HEK293 (cell line): ENCODE measurements around the gene RASGEF1B.

Source experiments
- BCL11A ChIP-seq: fragments of 450-650 bp; formaldehyde crosslinking; IDR thresholded peaks from 2 replicates; pipeline ENCODE4 v1.5.1; 2016; ENCODE audit warnings: low read depth, missing biosample characterization, missing genetic modification characterization
- CTCF ChIP-seq: fragments of 450-650 bp; formaldehyde crosslinking; IDR thresholded peaks from 2 replicates; pipeline ENCODE4 v1.5.1; 2016; ENCODE audit warnings: missing biosample characterization, missing genetic modification characterization
- PRDM1 ChIP-seq: fragments of 450-650 bp; formaldehyde crosslinking; IDR thresholded peaks from 2 replicates; pipeline ENCODE4; 2016; ENCODE audit warnings: missing biosample characterization, missing genetic modification characterization
- SCRT1 ChIP-seq: fragments of 450-650 bp; formaldehyde crosslinking; IDR thresholded peaks from 2 replicates; pipeline ENCODE4 v1.5.1; 2016; ENCODE audit warnings: missing biosample characterization, missing genetic modification characterization, borderline replicate concordance
- ZBTB20 ChIP-seq: fragments of 450-650 bp; formaldehyde crosslinking; IDR thresholded peaks from 2 replicates; pipeline ENCODE4 v1.5.1; 2016; ENCODE audit warnings: missing biosample characterization, missing genetic modification characterization
- ZNF426 ChIP-seq: fragments of 450-650 bp; formaldehyde crosslinking; IDR thresholded peaks from 2 replicates; pipeline ENCODE4 v1.5.1; 2017; ENCODE audit warnings: missing biosample characterization, missing genetic modification characterization, mild to moderate bottlenecking, inconsistent platforms, moderate library complexity
- ZNF677 ChIP-seq: fragments of 450-650 bp; IDR thresholded peaks from 2 replicates; pipeline ENCODE4 v1.5.0; 2018; ENCODE audit warnings: missing biosample characterization, mild to moderate bottlenecking, missing genetic modification characterization, moderate library complexity
- ZNF777 ChIP-seq: fragments of 450-650 bp; formaldehyde crosslinking; IDR thresholded peaks from 2 replicates; pipeline ENCODE4 v1.5.1; 2017; ENCODE audit warnings: missing biosample characterization, missing genetic modification characterization, borderline replicate concordance

GRCh38 chr4:81507530-81507929, 35.8 kb upstream of the RASGEF1B start:
- TF ChIP-seq ZBTB20 (no peak), CTCF (tag by site-specific recombination) (no peak), ZNF677 (tag by site-specific recombination) (no peak), ZNF426 (no peak), ZNF777 (tag by site-specific recombination) (no peak), BCL11A (tag by site-specific recombination) (no peak), SCRT1 (tag by site-specific recombination) (no peak), PRDM1 (tag by site-specific recombination) (no peak)
